HUES64 (cell line): ENCODE measurements around the gene GLIPR1. TPM values are rescaled to one million over a fixed set of nuclear protein-coding genes. Genes with fewer than 3 reads are reported as not detected.
"Not testable (repeated sequence)": the region's sequence is repeated elsewhere in the genome, so short reads cannot be mapped to it uniquely, and the experiment has no call there.

Source experiments
- H3K27ac ChIP-seq: 2 replicates; pipeline ENCODE4 v1.7.0; 2013; ENCODE audit warnings: low read depth, low read length, inconsistent platforms
- H3K27me3 ChIP-seq: 2 replicates; pipeline ENCODE4 v1.6.1; 2013; ENCODE audit warnings: mild to moderate bottlenecking, low read length; ENCODE audit not compliant: insufficient read depth
- H3K36me3 ChIP-seq: 2 replicates; pipeline ENCODE4 v1.6.1; 2013; ENCODE audit warnings: mild to moderate bottlenecking, low read length; ENCODE audit not compliant: insufficient read depth
- H3K4me1 ChIP-seq: 2 replicates; pipeline ENCODE4 v1.6.1; 2013; ENCODE audit warnings: mild to moderate bottlenecking, low read length, moderate library complexity; ENCODE audit not compliant: insufficient read depth
- H3K4me3 ChIP-seq: 2 replicates; pipeline ENCODE4 v1.5.1; 2013; ENCODE audit warnings: mild to moderate bottlenecking, low read length, moderate library complexity
- H3K9ac ChIP-seq: 2 replicates; pipeline ENCODE4 v1.6.1; 2013; ENCODE audit warnings: mild to moderate bottlenecking, low read depth, low read length
- H3K9me3 ChIP-seq: 2 replicates; pipeline ENCODE4 v1.6.1; 2013; ENCODE audit warnings: low read depth, low read length; ENCODE audit not compliant: insufficient read depth
- WGBS: fragments of 150-250, 120-280 bp; methylation state at CpG from one replicate; pipeline ENCODE4 v1.1.7; 2013; ENCODE audit warnings: missing lambda C conversion rate; 5-methylcytosine and 5-hydroxymethylcytosine counted together
- polyA plus RNA-seq, 2 experiments: library from polyadenylated mRNA; stranded (reverse); fragments of 50-300 nt; gene quantifications; one replicate each; pipeline ENCODE4 v1.2.3, GENCODE V29; 2013

The GLIPR1 gene
- 1.2 TPM for polyA plus RNA-seq (2013, experiment 1 of 2)
- 1.8 TPM for polyA plus RNA-seq (2013, experiment 2 of 2)

DNA sequence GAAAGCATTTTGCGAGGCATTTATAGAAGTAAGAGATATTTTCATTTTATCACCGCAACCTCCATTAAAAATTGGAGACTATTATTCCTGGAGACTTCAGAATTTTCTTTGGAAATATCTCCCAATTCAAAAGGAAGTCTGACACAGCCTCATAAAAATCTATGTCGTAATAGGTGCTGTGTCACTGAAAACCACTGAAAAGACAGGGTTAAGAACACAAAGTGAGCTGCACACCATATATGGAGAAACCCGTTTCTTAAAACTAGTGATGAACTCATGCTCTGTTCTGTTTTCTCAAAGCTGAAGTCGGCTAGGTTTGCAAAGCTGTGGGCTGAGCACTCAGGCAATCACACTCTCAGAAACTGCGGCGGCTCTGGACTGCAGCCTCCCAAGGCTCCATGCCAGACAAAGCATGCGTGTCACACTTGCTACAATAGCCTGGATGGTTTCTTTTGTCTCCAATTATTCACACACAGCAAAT, at the start of gene GLIPR1:
Gene GLIPR1 (plus strand): TSS at position 287 of the 481 bp plus-strand sequence. CDS start 126 bp downstream, at position 413.
- Histone ChIP-seq H3K9me3 (no peaks in the 10 kb centered on the region), H3K4me1 (peaks cover 18% of the 10 kb centered on the region), H3K9ac (peak within 1 kb of the TSS; percentile 20; the same call in 1 of the 2 replicates), H3K27ac (no peak within 1 kb of the TSS; the same call in 1 of the 2 replicates), H3K27me3 (no peaks in the 10 kb centered on the region), H3K36me3 (no peaks in the 10 kb centered on the region), H3K4me3 (peak within 1 kb of the TSS; percentile 36; the same call in 1 of the 2 replicates)
- WGBS = 78% methylated on average over 7 of the region's 8 CpGs

DNA sequence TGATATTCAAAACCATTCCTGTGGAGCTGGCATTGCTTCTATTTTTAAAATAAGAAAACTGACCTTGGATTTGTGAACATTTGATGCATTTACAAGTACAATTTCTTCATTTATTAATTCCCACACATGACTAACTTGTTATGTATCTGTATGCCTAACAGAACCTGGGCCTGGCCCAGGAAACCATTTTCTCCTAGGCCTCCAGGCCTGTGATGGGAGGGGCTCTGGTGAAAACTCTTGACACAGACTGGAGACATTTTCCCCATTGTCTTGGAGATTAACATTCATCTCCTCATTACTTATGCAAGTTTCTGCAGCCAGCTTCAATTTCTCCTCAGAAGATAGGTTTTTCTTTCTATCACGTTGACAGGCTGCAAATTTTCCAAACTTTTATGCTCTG, 47.6 kb upstream of the GLIPR1 start:
- WGBS = 94% methylated on average over 1 of the region's 1 CpG
- peaks cover 47% of the 10 kb centered on the region for H3K9me3 ChIP-seq
- H3K36me3 ChIP-seq = no peaks in the 10 kb centered on the region
- no peak overlapping the region for H3K27ac ChIP-seq
- H3K4me3 ChIP-seq = no peak overlapping the region
- peaks cover 15% of the 10 kb centered on the region for H3K4me1 ChIP-seq
- H3K27me3 ChIP-seq = no peaks in the 10 kb centered on the region
- no peak overlapping the region for H3K9ac ChIP-seq

DNA sequence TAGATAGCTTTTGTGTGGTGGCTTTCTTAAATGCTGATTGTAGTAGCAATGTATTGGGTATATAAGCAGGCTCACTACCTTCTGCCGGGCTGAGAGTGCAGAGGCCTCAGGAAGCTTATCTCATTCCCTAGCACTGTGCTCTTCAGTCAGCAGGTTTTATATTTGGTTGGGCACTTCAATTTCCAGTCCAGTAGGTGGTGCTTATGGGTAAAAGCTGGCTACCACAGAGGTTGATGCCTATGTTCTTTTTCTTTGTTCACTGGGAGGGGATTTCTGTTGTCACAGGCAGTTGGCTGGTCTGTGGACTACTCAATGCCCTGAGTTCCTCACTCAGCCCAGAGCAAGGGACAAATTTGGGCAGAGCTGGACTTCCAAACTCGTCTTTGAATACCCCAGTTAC, 43.0 kb upstream of the GLIPR1 start:
- H3K9me3 ChIP-seq = peaks cover 24% of the 10 kb centered on the region; the same call in 1 of the 2 replicates

DNA sequence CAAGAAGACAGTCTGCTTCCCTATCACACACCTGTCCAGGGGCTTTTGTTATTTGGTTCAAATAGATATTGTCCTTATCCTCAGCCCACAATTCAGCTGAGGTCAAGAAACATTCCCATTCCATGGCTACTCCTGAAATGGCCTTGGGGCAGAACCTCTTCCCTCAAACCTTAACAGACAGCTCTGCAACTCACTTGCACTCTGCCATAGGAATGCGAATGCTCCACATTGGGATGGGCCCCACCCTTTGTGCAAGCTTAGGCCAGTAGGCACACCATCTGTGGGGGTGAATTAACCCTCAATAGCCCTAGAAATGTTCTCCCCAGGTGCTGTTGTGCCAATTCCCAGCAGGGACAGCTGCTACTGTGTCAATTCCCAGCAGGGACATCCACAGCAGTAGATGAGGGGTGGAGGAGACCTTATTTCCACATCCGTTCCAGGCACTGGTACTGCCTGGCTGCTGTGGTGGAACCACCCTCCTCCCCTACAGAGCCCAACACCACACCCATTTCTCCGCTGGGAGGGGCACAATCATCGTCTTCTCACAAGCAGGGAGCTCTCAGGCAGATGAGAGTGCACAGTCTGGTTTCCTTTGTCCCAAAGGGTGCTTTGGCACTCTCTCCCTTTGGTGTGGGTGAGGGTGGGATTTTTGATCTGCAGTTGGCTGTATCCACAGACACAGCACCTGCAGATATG, 42.3 kb upstream of the GLIPR1 start:
- Histone ChIP-seq H3K36me3 (no peaks in the 10 kb centered on the region), H3K4me1 (no peaks in the 10 kb centered on the region)
- 87% methylated on average over 4 of the region's 4 CpGs for WGBS

More for the DNA sequence above, 43.0 kb upstream of the GLIPR1 start:
- H3K27ac ChIP-seq = no peak overlapping the region
- WGBS = 98% methylated on average over 2 of the region's 2 CpGs
- no peak overlapping the region for H3K4me3 ChIP-seq
- no peaks in the 10 kb centered on the region for H3K36me3 ChIP-seq
- no peaks in the 10 kb centered on the region for H3K27me3 ChIP-seq
- H3K4me1 ChIP-seq = peaks cover 3% of the 10 kb centered on the region; the same call in 1 of the 2 replicates
- H3K9ac ChIP-seq = no peak overlapping the region

DNA sequence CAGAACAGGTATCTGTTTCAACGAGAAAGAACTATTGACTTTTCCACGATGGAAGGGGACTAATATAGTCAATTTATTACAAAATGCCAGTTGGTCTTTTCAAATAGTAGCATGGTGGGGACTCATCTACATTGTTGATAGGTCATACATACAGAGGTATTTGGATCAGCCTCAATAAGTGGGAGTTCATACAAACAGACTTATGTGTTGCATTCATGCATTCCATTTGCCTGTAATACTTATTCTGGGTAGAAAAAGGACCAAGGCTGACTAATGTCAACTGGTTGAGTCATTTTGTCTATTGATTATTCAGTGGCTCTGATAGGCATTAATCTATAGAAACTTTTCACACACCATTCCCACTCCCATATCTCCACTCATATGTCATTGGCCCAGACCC, 41.5 kb upstream of the GLIPR1 start:
- no peak overlapping the region for H3K9ac ChIP-seq
- 91% methylated on average over 2 of the region's 2 CpGs for WGBS
- H3K27me3 ChIP-seq = no peaks in the 10 kb centered on the region
- no peaks in the 10 kb centered on the region for H3K4me1 ChIP-seq
- H3K4me3 ChIP-seq = no peak overlapping the region
- peaks cover 20% of the 10 kb centered on the region; the same call in 1 of the 2 replicates for H3K9me3 ChIP-seq
- H3K36me3 ChIP-seq = no peaks in the 10 kb centered on the region
- no peak overlapping the region for H3K27ac ChIP-seq

More for the DNA sequence above, 42.3 kb upstream of the GLIPR1 start:
- H3K27me3 ChIP-seq = no peaks in the 10 kb centered on the region
- H3K4me3 ChIP-seq = no peak overlapping the region
- no peak overlapping the region for H3K9ac ChIP-seq
- no peak overlapping the region for H3K27ac ChIP-seq
- peaks cover 24% of the 10 kb centered on the region; the same call in 1 of the 2 replicates for H3K9me3 ChIP-seq

DNA sequence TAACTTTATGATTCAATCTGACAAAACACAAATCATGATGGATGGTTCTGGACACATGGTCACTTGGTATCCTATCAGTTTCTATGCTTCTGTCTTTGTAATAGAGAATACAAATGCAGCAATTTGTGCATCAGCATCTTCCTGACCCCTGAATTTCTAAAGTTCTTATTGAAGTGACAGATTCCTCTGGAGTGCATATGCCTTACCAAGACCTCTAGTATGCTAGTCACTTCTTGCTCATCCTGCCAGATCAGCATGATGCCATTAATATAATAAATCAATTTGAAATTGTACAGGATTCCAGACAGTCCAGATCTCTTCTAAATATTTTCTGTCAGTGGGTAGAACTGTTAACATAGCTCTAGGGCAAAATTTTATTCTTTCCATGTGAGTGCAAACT, 40.6 kb upstream of the GLIPR1 start:
- H3K4me3 ChIP-seq = no peak overlapping the region
- no peak overlapping the region for H3K27ac ChIP-seq
- no peaks in the 10 kb centered on the region for H3K36me3 ChIP-seq
- no peaks in the 10 kb centered on the region for H3K4me1 ChIP-seq
- no peak overlapping the region for H3K9ac ChIP-seq
- peaks cover 15% of the 10 kb centered on the region; the same call in 1 of the 2 replicates for H3K9me3 ChIP-seq
- H3K27me3 ChIP-seq = no peaks in the 10 kb centered on the region

DNA sequence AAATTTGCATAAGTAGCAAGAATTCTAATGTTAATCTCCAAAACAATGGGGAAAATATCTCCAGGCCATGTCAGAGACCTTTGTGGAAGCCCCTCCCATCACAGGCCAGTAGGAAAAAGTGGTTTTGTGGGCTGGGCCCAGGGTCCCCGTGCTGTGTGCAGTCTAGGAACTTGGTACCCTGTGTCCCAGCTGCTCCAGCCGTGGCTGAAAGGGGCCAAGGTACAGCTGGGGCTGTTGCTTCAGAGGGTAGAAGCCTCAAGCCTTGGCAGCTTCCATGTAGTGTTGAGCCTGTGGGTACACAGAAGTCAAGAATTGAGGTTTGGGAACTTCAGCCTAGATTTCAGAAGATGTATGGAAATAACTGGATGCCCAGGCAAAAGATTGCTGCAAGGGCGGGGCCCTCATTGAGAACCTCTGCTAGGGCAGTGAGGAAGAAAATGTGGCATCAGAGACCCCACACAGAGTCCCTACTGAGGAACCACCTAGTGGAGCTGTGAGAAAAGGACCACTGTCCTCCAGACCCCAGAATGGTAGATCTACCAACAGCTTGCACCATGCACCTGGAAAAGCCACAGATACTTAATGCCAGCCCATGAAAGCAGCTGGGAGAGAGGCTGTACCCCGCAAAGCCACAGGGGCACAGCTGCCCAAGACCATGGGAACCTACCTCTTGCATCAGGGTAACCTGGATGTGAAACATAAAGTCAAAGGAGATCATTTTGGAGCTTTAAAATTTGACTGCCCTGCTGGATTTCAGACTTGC, 38.7 kb upstream of the GLIPR1 start:
- H3K4me1 ChIP-seq, H3K9me3 ChIP-seq, H3K4me3 ChIP-seq, H3K27ac ChIP-seq, H3K27me3 ChIP-seq, H3K36me3 ChIP-seq, H3K9ac ChIP-seq: not testable (repeated sequence)
- 92% methylated on average over 4 of the region's 4 CpGs for WGBS

DNA sequence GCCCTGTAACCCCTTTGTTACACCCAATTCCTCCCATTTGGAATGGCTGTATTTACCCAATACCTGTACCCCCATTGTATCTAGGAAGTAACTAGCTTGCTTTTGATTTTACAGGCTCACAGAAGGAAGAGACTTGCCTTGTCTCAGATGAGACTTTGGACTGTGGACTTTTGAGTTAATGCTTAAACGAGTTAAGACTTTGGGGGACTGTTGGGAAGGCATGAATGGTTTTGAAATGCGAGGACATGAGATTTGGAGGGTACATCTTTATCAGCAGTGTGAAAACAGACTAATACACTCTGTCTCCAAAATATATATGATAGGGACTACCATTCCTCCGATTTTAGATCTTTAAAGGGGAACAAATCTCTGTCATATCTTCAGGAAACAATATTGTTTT, 38.1 kb upstream of the GLIPR1 start:
- H3K27ac ChIP-seq, H3K36me3 ChIP-seq, H3K9ac ChIP-seq, H3K4me3 ChIP-seq, H3K27me3 ChIP-seq, H3K9me3 ChIP-seq, H3K4me1 ChIP-seq: not testable (repeated sequence)
- WGBS = 45% methylated on average over 2 of the region's 3 CpGs

DNA sequence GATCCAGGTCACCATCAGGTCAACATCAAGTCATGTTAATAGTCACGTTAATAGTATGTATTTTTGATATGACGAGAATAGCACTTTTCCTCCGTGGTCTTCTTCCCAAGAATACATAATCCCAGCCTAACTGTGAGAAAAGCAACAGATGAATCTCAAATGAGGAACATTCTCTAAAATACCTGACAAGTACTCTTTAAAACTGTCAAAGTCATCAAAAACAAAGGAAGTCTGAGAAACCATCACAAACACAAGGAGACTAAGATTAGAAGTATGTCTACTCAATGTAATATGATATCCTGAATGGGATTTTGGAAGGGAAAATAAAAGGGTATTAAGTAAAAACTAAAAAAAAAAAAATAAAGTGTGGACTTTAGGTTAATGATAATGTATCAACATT, 36.8 kb upstream of the GLIPR1 start:
- no peak overlapping the region for H3K27ac ChIP-seq
- H3K9me3 ChIP-seq = no peaks in the 10 kb centered on the region
- WGBS = 50% methylated on average over 2 of the region's 3 CpGs
- H3K4me1 ChIP-seq = no peaks in the 10 kb centered on the region
- no peaks in the 10 kb centered on the region for H3K27me3 ChIP-seq
- no peak overlapping the region for H3K4me3 ChIP-seq
- H3K9ac ChIP-seq = no peak overlapping the region
- no peaks in the 10 kb centered on the region for H3K36me3 ChIP-seq

DNA sequence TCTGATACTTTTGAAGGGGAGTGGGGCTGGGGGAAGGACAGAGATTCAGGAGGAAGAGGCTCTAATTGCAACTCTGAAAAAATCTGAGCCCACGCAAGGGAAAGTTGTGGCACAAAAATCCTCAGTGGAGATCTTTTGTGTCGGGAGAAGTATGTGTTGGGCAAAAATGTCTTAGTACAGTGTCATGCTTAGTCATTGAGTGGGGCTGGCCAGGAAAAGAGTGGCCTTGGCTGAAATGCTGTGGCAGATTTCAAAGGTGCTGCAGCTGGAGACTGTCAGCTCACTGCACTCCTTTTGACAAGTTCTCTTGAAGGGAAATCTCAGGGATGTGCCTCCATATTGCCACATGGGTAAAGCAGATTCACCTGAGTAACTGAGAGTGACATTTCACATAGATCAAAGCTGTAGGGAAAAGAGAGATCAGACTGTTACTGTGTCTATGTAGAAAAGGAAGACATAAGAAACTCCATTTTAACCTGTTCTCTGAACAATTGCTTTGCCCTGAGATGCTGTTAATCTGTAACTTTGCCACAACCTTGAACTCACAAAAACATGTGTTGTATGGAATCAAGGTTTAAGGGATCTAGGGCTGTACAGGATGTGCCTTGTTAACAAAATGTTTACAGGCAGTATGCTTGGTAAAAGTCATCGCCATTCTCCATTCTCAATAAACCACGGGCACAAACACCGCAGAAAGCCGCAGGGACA, 36.0 kb upstream of the GLIPR1 start:
- H3K36me3 ChIP-seq = no peaks in the 10 kb centered on the region
- no peak overlapping the region for H3K9ac ChIP-seq
- no peak overlapping the region for H3K27ac ChIP-seq
- WGBS = 96% methylated on average over 6 of the region's 6 CpGs
- no peaks in the 10 kb centered on the region for H3K4me1 ChIP-seq
- H3K27me3 ChIP-seq = no peaks in the 10 kb centered on the region
- H3K9me3 ChIP-seq = no peaks in the 10 kb centered on the region
- no peak overlapping the region for H3K4me3 ChIP-seq

DNA sequence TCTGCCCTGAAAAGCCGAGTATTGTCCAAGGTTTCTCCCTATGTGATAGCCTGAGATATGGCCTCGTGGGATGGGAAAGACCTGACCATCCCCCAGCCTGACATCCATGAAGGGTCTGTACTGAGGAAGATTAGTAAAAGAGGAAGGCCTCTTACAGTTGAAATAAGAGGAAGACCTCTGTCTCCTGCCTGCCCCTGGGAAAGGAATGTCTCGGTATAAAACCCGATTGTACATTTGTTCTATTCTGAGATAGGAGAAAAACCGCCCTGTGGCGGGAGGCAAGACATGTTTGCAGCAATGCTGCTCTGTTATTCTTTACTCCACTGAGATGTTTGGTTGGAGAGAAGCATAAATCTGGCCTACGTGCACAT, 35.4 kb upstream of the GLIPR1 start:
- not testable (repeated sequence) for H3K27me3 ChIP-seq, H3K27ac ChIP-seq, H3K4me3 ChIP-seq, H3K4me1 ChIP-seq, H3K9me3 ChIP-seq, H3K36me3 ChIP-seq, H3K9ac ChIP-seq
- WGBS = 92% methylated on average over 7 of the region's 7 CpGs
